ENCODE data around the gene RAB1B. TPM values are rescaled to one million over a fixed set of nuclear protein-coding genes. Genes with fewer than 3 reads are reported as not detected.

Gene RAB1B
- total RNA-seq = 75.1 and 116 TPM in 2 replicates

GRCh38 chr11:66268244-66268951, at the start of gene RAB1B:
TSS of gene RAB1B (plus strand) at chr11:66268639. CDS start at chr11:66268680, 41 bp downstream.

DNA sequence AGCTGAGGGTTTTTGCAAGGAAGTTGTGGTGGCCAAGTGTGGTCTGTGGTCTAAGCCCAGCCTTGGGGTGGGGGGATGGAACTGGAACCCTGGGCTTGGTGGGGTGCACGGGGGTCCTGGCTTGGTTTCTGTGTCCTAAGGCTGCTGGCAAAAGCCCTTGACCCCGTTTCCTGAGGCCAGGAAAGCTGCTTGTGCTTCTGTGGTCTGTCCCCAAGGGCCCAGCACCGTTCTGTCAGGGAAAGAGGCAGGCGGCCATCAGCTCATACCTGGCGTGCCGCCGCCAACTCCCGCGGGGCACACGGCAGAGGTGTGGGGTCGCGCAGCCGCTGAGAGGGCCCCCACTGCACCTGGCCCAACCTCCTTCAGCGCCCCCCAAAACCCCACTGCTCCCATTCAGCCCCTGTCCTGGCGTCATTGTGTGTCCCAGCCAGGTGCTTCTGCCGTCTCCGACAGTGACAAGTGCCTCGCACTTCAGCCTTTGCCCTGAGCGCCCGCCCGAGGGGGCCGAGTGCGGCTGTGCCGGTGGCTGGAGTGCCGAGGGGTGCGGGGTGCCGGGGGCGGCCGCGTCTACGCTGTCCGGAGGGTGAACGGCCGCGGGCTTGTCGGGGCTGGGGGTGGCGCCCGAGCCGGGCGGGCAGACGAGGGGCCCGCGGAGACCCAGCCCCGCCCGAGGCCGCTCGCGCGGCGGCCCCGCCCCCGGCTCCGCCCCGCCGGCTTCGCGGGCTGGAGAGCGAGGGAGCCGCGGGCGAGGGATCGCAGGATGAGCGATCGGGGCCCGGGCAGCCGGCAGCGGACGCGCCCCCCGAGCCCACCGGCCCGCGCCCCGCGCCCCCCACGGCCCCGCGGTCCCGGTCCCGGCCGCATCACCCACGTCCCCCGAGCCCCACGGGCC, 9.3 kb downstream of the RAB1B start, which contains the start of gene CNIH2:
Gene CNIH2, plus strand, starts transcription at position 705 of the 892 bp plus-strand sequence. CDS start 282 bp downstream, outside the sequence.

GRCh38 chr11:66288671-66289547, 20.5 kb downstream of the RAB1B start, which contains the start of gene YIF1A:
TSS of gene YIF1A (minus strand) at chr11:66289143. CDS start at chr11:66288985, 158 bp downstream.

GRCh38 chr11:66291706-66292542, 23.5 kb downstream of the RAB1B start, which contains the start of gene TMEM151A:
TSS of gene TMEM151A (plus strand) at chr11:66291894. CDS start at chr11:66292014, 120 bp downstream.

GRCh38 chr11:66316849-66317251, 48.4 kb downstream of the RAB1B start, which contains the start of gene CD248:
TSS of gene CD248 (minus strand) at chr11:66317044. CDS start at chr11:66317027, 17 bp downstream.

Other genes with a start within 250 kb of the RAB1B start
- 0.16 TPM in 1 of 2 replicates, not detected in the other for gene CATSPER1, start 242.2 kb upstream of the RAB1B start, total RNA-seq
- gene GAL3ST3, start 219.5 kb upstream of the RAB1B start, total RNA-seq = 0.76 TPM in 1 of 2 replicates, not detected in the other
- gene SF3B2, start 216.3 kb upstream of the RAB1B start, total RNA-seq = 74.0 and 88.3 TPM in 2 replicates
- 12.8 and 50.9 TPM in 2 replicates for gene PACS1, start 198.4 kb upstream of the RAB1B start, total RNA-seq
- gene KLC2, start 10.9 kb upstream of the RAB1B start, total RNA-seq = 11.2 and 25.1 TPM in 2 replicates
- not detected in 2 replicates for gene CNIH2, start 9.5 kb downstream of the RAB1B start, total RNA-seq
- 106 and 124 TPM in 2 replicates for gene YIF1A, start 20.5 kb downstream of the RAB1B start, total RNA-seq
- under 0.01 TPM in 1 of 2 replicates, not detected in the other for gene TMEM151A, start 23.3 kb downstream of the RAB1B start, total RNA-seq
- 0.25 and 1.3 TPM in 2 replicates for gene CD248, start 48.4 kb downstream of the RAB1B start, total RNA-seq
- gene RIN1, start 67.8 kb downstream of the RAB1B start, total RNA-seq = 2.9 and 4.0 TPM in 2 replicates
- 57.6 and 64.3 TPM in 2 replicates for gene BRMS1, start 76.5 kb downstream of the RAB1B start, total RNA-seq
- gene B4GAT1, start 79.0 kb downstream of the RAB1B start, total RNA-seq = 13.4 and 23.8 TPM in 2 replicates
- gene SLC29A2, start 103.1 kb downstream of the RAB1B start, total RNA-seq = 0.16 and 1.3 TPM in 2 replicates
- gene NPAS4, start 152.4 kb downstream of the RAB1B start, total RNA-seq = not detected in 2 replicates
- 34.9 and 46.1 TPM in 2 replicates for gene MRPL11, start 170.2 kb downstream of the RAB1B start, total RNA-seq
- 2.4 and 5.7 TPM in 2 replicates for gene PELI3, start 198.3 kb downstream of the RAB1B start, total RNA-seq
- gene DPP3, start 211.8 kb downstream of the RAB1B start, total RNA-seq = 52.9 and 65.8 TPM in 2 replicates
- 12.5 and 26.4 TPM in 2 replicates for gene BBS1, start 242.0 kb downstream of the RAB1B start, total RNA-seq

Measured in bladder microvascular endothelial cell (primary cell).